Brain pericyte (primary cell): ENCODE data around the gene RAB36.

Experiments
- DNase-seq: peaks from one replicate; pipeline ENCODE4 v3.0.0-alpha.2; 2012; ENCODE audit warnings: low read depth, low spot score

RAB36 gene

DNA sequence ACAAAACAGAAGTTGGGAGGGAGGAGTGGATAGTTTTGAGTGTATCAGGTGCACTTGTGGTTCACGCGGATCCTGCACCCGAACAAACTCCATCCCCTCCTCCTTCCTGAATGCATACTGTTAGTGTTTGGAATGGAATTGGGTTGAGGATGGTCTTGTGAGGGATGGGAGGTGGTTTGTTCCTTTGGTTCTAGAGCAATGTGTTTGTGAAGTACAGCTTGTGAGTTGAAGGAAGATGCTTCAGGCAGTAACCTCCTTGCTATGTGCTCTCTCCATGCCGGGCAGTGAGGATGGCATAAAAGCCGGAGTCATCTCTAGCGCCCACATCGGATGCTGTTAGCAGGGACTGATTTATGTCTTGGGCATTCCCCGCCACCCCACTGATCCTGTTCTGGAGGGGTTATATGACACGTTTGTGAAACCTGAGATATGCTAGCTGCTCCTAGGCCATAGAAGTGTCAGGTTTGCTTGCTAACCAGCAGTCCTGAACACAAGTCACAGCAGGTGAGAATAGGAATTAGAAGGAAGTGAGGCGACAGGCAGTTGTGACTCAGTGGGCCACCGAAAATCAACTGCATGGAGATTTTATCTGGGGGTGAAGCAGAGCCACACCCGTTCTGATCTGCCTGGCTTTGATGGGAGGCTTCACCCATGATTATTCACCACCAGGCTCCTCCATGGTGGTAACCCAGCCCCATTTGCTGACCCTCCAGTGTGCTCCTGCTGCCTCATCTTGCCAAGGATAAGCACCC lies 37.2 kb downstream of the RAB36 start:
- DNase-seq, result no peak

DNA sequence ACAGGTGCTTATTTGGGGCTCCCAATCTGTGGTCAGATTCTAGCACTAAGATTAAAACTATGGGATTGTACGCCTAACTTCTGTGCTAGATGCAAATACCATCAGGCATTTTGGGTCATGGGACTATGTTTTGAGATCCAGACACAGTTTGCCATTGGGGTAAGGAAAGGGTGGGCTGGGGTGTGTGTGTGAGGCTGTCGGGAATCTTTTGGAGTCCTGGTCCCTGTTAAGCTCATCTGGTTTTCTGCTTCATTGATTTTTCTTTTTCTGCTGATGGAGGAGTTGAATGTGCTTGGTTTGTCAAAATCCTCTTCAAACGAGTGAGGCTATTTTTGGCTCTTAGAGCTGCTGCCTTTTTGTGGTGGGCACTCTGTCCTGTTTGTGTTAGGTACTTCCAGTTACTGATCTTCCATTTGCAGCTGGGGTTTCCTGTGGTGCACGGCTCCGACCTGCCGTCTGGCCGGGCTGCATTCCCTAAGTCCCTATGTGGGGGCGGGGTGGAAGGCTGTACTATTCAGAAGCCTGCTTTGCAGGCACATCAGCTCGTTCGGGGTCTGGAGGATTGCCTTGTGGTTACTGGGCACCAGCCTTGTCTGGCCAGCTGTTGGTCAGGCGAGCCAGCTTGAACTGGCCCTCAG lies 37.9 kb downstream of the RAB36 start:
- no peak for DNase-seq

DNA sequence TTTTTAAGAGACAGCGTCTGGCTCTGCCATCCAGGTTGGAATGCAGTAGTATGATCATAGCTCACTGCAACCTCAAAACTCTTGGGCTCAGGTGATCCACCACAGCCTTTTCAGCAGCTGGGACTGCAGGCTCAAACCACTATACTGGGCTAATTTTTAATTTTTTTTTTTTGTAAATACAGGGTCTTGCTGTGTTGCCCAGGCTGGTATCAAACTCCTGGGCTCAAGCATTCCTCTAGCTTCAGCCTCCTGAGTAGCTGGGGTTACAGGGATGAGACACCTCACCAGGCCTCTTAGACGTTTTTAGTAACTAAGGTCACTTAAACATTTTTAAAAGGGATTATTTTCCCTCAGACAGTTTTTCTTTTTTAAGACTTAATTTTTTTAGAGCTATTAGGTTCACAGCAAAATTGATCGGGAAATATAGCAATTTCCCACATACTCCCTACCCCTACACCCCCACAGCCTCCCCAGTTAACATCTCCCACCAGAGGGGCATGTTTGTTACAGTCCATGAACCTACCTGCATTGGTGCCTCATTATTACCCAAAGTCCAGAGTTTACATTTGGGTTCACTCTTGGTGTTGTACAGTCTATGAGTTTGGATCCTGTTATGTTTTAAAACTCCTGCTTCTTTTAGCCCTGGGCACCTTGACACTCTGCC lies 39.0 kb downstream of the RAB36 start:
- DNase-seq, result no peak

DNA sequence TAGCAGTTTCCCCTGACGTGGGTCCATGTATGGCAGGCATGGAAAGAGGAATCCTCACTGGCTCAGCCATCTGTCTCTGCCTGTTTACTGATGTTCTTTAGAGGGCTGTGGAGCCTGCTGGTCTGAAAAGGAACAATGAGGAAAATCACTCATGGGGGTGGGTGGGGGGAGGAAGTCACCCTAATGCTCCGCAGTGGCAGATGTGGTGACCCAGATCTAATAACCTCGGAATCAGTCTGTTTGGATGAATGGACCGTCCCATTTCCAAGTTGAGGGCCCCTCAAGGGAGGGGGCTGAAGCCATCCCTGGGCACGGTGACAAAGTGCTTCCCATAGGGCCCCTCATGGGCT lies 39.5 kb downstream of the RAB36 start:
- DNase-seq, result no peak

DNA sequence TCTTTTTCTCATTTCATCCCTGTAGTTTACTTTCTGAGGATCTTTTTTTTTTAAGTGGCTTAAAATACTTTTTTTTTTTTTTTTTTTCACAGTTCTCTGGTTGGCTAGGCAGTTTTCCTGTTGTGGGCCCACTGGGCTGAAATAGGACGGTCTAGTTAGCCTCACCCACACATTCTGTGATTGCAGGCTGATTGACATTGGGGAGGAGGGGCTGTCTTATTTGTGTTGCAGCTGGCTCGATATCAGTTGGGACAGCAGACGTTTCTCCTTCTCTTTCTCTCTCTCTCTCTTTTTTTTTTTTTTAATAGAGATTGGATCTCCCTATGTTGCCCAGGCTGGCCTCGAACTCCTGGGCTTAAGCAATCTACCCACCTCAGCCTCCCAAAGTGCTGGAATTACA lies 41.9 kb downstream of the RAB36 start:
- no peak for DNase-seq

DNA sequence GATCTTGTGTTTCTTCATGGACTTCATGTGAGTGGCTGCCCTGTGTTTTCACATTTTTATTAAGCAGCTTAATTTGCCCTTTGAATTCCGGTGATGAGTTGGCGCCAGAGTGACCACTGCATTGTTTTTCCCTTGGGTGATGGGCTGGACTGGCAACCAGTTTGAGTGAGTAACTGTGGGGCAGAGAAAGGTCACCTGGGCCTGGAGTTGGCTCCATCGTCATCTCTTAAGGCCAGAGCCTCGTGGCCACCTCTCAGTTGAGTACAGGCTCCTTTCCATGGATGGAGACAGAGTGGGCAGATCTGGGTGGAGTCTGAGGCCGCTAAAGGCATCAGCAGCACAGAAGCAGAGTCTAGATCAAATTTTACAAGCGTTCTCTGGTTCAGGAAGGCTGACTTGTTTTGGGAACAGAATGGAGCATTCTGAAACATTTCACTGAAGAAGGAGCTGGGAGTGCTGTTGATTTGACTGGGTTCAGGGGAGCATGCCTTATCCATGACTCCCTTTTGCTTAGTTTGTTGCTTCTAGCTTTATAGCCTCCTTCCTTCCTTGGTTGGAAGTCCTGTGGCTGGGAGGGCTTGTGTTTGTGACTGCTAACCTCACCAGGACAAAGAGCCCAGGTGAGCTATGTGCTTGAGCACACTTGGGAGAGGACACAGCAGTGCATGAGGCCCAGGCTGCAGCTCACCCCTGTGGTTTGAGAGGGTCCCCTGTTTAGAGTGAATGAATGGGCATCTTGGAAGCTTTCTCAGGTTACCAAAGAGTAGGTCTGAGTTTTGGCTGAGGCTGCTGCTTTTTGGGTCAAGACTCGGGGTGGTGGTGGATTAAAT lies 42.8 kb downstream of the RAB36 start:
- DNase-seq, result no peak

DNA sequence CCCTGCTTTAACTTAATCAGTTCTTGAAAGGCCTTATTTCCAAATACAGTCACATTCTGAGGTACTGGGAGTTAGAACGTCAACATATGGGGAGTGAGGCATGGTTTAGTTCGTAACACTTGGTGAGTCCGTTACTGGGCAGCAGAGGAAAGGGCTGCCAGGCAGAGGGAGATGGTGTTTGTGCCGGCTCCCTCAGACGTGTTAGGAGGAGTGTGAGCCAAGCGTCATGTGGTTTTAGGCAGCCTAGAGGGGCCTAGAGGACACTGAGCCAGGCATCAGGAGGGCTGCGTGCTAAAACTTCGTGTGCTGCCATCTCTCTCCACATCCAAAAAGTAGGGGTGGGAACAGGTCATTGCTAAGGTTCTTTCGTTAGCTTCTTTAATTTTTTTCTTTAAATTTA lies 45.2 kb downstream of the RAB36 start:
- no peak for DNase-seq

DNA sequence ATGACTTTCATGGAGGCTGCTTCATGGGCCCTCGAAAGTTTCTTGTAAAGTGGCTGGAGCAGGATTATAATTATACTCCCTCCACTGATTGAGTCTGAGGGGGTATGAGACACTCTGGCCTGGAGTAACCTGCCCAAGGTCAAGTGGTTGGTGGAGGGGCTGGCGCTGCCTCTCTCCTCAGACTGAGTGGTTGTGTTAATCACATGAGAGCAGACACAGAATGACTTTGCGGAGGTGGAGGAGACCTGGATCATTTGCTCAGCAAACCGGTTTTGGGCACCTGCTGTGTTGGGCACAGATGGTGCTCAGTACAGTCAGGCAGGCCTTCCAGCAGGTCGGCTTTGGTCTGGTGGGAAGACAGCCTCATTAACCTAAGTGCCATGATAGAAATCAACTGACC lies 46.9 kb downstream of the RAB36 start:
- no peak for DNase-seq

DNA sequence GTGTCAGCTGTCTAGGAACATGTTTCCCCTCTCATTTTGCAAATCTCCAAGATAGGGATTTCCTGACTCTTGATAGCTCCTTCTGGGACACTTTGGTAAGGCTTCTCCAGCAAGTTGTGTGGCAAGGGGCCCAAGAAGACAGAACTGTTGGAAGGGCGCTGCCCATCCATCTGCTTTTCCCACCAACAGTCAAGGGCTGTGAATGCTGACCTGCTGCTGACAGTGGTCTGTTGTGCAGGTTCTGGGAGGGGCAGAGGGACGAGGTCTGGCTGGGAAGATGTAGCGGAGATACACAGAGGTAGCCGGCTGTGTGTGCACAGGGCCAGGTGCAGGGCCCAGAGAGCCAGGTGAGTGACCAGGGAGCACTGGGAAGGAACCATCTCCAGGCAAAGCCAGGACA lies 47.3 kb downstream of the RAB36 start:
- no peak for DNase-seq

DNA sequence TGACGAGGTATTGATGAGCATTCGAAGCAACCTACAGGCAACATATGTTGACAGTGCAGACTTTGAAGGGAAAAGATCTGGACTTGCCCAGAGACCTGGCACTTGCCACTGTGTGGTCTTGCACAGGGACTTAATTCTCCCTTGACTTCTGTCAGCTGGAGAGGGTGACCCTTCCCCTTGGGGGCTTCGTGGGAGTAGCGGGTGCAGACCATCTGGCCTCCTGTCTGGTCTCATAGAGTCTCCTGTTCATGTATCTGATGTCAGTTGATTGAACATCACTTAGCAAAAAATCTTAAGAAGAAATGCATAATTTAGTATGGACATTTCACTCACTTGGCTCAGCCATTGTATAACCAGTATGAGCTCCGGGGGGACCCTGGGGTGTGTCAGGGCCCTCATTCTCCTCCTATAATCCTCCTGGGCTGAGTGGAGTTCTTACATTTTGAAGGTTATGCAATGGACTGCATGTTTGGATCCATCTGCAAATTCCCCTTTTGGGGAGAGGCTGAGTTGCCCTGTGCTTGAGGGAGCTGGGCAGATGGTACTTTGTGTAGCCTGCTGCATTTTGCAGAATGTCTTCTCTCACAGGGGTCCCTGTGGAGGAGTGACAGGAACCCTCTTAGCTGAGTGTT lies 48.0 kb downstream of the RAB36 start:
- DNase-seq, result no peak

DNA sequence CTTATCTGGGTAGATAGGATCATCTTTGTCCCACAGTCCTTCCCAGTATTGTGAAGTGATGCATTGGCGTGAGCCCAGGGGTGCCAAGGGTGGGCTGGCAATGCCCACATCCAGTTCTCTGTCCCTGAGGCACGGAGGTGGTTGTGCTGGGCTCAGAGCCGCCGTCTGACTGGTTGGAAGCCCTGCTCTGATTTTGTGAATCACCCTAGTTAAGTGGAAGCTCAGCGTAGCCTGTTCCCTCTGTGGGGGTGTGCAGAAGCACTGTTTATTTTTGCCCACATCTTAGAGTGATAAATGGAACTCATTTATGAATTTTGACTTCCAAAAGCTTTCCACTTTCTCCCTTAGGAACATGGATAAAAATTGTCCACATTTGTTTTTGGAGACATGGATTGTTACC lies 48.6 kb downstream of the RAB36 start:
- DNase-seq, result no peak

DNA sequence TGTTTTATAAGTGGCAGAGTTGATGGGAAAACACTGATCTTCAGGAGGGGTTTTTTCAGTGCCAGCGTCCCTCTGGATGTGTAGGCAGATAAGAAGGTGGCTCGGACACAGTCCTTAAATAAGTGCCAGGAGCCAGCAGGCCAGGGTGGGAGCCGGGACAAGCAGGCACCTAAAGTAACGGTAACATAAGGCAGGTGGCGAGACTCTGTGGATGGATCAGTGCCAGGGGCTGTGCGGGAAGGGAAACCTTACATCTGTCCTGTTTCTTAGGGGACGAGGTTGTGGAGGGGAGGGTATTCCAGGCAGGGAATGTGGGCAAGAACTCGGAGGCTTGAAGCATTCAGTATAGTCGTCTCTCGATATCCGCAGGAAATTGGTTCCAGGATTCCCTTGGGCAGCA lies 50.9 kb downstream of the RAB36 start:
- no peak for DNase-seq

DNA sequence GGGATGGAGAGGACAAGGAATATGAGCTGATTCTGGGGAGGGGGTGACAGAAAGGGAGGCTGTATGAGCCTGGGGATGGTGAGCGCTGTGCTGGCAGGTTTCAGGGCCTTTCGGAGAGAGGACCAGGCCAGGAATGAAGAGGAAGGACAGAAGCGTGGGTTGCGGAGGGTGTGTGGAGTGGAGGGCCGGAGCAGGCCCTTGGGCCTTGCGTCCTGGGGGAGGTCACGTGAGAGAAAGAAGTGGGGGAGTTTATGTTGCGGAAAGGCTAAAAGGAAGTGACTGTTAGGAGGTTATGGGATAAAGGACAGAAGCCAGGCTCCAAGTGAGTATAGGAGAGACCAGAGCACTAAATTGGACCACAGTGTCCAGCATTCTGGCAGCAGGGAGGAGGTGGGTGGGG lies 52.6 kb downstream of the RAB36 start:
- DNase-seq, result no peak

DNA sequence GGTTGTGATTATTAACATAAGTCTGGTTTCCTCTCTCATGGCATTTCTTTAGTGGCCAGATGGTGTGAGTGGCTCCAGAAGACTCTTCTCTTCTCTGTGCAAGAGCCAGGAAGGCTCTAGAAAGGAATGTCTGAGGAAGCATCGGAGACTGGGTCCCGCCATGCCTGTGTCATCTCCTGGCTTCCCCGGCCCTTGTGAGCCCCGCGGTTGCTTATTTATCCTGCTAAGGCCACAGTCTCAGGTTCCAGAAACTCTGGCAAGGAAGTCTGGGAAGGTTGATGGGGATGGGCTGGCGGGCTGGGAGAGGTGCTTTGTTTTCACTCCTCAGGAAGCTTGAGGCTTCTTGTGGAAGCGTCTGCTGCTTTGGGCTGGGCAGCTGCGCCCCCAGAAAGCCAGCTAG lies 53.9 kb downstream of the RAB36 start:
- DNase-seq, result no peak

DNA sequence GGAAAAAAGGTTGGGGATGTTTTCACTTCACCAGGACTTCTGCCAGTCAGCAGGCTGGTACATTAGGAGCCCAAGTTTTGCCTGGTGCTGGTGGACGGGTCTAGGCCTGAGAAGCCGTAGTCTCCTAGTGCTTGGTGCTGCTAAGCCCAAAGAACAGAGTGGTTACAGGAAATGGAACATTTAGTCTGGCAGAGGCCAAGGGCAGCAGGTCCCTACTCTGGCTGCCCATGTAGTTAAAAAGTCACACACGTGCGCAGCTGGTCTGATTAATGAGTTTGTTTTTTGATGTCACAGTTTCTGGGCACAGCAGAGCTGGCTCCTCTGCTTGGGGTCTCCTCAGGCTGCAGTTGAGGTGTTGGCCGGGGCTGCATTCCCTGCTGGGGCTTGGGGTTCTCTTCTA lies 55.6 kb downstream of the RAB36 start:
- DNase-seq, result no peak

DNA sequence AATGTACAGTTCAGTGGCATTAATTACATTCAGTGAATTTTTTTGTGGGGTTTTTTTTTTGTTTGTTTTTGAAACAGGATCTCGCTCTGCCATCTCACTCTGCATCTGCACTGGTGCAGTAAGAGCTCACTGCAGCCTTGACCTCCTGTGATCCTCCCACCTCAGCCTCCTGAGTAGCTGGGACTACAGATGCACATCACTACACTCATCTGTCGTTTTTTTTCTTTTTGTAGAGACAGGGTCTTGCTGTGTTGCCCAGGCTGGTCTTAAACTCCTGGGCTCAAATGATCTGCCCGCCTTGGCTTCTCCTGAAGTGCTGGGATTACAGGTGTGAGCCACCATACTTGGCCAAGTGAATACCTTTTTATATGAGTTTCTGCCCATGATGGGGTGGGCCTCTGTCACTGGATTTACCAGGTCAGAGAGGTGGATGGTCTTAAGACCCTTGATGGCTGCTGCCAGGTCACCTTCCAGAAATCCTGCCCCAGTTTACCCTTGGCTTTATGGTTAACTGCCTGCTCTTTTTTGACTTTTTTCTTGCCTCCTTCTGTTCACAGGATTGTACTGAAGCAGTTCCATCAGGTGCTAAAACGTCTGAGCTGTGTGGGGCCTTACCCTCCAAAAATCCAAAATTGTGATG lies 57.7 kb downstream of the RAB36 start:
- no peak for DNase-seq

DNA sequence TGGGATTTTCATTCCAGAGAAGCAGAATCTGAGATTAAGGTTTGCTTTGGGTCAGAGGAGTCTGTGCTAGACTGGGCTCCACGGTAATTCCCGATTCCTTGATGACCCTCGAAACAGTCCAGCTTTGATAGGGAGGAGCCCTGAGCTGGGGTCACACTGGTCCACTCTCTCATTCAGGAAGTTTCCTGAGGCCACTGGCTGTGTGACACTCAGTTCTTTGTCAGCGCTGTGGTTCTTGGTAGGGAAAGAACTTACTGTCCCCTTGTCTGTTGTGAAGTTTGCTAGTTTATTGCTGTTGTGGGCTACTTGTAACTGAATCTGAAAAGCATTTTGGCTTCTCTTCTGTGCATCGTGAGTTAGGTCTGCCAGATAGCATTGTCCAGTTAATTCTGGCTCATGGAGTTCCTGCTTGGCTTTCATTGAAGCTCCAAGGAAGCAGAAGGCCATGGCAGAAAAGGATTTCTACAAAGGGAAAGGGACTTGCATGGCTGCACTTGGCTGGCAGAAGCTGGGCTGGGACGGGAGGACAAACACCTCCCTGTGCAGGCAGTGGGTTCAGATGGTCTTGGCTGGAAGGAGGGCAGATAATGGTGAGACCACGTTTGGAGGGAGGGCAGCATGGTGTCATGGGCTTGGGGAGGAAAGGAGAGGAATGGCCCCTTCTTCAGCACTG lies 58.3 kb downstream of the RAB36 start:
- DNase-seq, result no peak

DNA sequence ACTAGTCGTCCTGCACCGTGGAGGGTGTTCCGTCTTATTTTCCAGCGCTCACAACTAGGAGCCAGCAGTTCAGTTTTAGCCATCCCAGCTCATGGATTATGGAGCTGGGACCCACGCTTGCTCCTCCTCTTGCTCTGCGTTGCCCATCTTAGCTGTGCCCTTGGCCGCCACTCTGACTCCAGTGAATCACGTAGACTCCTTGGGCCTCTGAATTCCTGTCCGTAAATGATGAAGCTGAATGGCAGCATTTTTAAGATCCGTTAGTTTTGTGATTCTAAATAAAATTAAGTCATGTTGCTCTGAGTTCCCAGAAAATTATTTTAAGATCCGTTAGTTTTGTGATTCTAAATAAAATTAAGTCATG lies 58.8 kb downstream of the RAB36 start:
- DNase-seq, result no peak

DNA sequence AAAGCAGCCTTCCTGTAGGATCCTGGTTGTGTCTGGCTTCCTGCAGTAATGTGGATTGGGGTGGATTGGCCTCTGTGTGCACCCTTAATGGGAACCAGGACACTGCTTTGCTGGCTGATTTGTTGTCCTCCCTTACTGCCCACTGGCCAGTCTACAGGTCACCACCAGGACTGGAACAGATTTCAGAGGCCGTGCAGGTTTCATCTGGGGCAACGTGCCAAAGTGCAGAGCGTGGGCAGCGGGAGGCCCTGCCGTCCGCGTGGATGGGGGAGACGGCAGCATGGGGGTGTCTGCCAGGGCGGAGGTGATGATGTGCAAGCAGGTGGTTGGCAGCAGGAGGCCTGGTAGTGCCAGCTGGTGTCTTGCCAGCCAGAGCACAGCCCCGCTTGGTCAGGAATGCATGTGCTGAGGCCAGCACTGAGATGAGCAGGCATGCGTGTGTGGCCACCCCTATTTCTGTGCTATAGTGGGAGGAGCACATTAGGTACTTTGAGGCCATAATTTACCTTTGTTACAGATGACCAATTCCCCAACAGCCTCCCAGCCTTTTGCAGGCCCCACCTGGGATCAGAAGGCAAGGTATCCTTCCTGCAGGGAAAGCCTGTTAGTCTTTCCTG lies 59.4 kb downstream of the RAB36 start:
- DNase-seq, result no peak

DNA sequence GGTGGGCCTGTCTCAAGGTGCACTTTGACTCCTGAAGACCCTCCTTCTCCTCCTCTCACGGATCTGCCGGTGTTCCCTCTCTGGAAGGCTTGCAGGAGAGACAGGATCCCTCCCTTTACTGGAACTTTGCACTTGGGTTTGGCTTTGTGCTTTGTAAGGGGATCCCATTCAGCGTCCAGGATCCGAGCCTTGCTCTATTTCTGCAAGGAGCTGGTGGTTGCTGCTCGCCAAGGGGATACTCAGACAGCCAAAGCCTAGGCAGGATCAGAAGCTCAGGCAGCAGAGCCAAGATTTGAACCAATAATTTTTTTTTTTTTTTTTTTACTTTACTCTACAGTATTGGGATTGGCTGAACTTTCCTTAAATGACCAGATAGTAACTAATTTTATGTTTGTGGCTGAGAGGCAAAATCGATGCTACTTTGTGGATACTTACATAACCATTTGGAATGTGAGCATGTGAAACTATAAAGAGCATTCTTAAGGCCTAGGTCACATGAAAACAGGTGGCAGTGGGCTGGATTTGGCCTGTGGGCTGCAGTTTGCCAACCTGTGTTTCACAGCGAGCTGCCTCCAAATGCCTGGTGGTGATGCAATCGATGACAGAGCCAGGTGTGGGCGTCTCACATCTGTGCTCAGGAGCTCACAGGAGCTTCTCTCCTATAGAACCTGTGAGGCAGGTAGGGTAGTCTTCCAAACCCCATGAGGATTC lies 60.2 kb downstream of the RAB36 start:
- no peak for DNase-seq
